GM21576 (cell line): ENCODE data around the gene SPATC1L.

Source experiments
- ATAC-seq: cut with Tn5 transposase; IDR thresholded peaks from one replicate; pipeline ENCODE4 v1.9.1; 2021; ENCODE audit warnings: mild to moderate bottlenecking, moderate library complexity; ENCODE audit not compliant: unreplicated experiment

SPATC1L gene

DNA sequence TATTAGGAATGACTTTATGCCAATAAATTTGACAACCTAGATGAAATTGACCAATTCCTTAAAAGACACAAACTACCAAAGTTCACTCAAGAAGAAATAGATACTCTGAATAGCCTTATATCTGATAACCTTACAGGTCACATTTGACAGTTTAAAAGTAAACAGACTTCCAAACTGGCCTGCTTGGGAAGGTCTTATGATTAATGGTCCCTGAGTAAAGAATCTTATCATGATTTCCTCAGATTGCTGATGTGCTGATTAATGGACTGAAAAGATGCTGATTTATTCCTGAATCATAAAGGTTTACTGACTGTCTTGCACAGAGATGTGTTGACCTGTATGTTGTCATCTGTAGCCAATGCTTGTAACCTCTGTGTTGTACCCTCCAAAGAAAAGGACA lies 19.2 kb downstream of the SPATC1L start:
- no peak for ATAC-seq

GRCh38 chr21:46163380-46163779 lies 20.9 kb downstream of the SPATC1L start:
- no peak for ATAC-seq

DNA sequence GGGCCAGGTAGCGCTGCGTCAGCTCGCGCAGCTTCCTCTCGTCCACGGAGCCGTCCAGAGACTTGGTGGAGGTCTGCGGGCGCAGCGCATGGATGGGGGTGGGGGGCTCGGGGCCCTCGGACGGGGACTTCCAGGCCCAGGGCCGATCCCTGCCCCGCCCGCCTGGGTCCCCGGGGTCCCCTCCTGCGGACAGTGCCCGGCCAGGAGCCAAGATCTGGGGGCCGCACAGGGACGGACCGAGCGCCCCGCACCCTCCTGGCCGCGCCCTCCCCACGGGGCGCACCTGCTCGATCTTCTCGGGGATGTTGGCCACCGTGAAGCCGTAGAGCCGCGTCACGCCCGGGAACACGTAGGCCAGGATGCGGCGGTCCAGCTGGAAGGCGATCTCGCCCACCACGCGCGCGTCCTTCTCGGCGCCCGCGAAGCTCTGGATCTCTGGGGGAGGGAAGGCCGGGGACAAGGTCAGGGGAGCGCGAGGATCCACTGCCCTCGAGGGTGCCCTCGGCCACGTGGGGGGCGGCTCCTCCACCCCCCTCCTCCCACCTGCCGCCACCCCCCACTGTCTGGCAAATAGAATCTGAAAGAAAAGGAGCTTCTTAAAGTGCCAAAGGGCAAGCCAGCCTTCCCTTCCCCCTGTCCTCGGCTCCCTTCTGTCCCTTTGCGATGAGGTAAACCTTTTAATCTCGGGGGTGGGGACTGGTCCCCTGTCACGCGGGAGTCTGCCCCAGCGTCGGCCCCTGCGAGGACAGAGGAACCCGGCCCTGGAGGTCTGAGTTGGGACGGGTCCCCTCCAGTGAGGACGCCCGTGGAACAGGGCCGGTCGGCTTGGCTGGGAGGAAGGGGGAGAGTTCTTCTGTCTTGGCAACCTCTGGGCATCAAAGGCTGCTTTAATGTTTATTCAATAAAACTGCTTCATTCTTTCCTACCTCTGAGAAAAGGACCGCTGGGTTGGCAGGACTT lies 22.3 kb downstream of the SPATC1L start:
- ATAC-seq = no peak

DNA sequence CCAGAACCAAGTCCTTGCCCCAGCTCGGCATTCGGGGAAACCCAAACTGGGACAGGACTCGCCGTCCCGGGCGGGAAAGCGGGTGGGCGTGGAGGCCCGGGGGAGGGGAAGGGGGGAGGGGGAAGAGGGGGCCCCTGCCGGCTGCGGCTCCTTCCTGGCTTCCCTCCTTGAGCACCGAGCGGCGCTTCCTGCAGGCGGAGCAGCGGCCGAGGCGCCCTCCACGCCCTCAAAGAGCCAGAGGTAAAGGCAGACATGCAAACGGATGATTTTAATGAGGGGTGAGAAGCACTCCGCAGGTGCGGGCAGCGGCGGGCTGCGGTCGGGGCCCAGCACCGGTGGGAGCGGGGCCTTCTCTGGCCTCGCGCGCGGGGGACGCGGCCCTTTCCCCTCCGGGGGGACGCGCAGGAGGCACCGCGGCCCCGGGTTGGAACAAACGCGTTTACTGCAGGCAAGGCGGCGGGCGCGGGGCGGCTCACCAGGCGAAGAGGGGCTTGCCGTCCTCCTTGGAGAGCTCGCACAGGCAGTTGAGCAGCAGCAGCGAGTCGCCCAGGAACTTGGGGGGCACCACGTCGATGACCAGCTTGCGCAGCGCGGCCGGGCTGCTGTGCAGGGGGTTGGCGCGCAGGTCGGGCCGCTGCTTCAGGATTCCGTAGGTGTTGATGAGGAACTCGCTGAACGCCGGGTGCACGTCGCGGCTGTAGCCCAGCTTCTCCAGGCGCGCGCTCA lies 23.2 kb downstream of the SPATC1L start:
- no peak for ATAC-seq

- ATAC-seq = no peak
Observed at GRCh38 chr21:46160657-46160906, 23.7 kb downstream of the SPATC1L start.

DNA sequence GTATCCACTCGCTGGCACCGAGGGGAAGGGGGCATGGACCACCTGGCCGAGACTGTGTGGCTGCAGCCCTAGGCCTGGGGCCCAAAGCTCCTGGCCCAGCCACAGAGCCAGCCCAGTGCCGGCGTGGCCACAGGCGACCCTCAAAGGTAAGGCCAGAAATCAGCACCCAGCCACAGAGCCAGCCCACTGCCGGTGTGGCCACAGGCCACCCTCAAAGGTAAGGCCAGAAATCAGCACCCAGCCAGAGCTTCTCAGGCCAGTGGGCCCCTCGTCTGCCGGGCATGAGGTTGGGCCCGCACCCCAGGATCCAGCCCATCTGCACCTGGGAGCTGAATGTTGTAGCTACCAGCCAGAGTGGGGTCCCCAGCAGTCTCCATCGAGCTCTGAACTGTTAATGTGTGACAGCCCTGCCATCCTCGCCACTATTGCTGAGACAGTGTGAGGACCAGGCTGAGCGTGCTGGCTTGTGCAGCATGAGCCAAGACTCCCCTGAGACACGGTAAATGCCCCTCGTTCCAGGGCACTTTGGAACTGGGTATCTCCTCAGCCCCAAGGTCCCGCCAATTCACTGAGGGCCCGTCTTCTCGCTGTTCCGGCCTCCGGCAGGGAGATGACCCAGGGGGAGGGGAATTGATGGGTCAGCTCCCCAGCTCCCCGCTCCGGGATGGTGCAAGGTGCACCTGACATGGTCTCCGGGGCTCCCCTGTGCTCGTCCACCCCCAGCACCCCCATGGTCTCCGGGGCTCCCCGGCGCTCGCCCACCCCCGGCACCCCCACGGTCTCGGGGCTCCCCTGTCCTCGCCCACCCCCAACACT lies 24.2 kb downstream of the SPATC1L start:
- ATAC-seq = no peak

GRCh38 chr21:46159390-46159789 lies 24.9 kb downstream of the SPATC1L start:
- no peak for ATAC-seq

- no peak for ATAC-seq
Observed at GRCh38 chr21:46158666-46159300, 25.5 kb downstream of the SPATC1L start.

- ATAC-seq = no peak
Observed at GRCh38 chr21:46157987-46158451, 26.2 kb downstream of the SPATC1L start.

DNA sequence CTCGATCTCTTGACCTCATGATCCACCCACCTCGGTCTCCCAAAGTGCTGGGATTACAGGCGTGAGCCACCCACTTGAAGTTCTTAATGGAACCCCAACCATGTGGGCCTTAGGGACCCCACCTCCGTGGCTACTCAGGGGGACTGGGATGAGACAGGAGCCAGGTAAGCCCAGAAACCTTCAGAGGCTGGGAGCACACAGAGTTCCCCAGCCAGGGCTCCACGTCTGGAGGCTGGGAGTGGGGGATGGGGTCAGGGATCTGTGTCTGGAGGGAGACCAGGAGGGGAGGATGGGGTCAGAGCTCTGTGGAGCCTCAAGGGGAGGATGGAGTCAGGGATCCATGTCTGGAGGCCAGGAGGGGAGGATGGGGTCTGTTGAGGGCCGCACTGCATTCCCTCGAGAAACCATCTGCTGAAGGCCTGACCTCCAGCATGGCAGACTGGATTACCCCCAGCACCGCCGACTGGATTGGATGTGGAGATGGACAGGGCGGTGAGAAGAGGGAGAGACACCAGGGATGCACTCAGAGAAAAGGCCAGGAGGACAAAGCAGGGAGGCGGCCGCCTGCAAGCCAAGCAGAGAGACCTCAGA lies 26.8 kb downstream of the SPATC1L start:
- no peak for ATAC-seq

GRCh38 chr21:46156678-46157077 lies 27.6 kb downstream of the SPATC1L start:
- ATAC-seq = no peak

DNA sequence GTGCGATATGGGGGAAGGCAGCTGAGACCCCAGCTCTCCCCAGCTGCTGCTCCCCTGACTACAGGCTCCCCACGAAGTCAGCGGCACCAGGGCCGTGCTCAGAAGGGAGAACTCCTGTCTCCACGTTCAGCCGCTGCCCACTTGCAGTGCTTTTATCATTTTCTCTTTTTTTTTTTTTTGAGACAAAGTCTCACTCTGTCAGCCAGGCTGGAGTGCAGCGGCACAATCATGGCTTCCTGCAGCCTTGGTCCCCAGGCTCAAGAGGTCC lies 27.9 kb downstream of the SPATC1L start:
- no peak for ATAC-seq

DNA sequence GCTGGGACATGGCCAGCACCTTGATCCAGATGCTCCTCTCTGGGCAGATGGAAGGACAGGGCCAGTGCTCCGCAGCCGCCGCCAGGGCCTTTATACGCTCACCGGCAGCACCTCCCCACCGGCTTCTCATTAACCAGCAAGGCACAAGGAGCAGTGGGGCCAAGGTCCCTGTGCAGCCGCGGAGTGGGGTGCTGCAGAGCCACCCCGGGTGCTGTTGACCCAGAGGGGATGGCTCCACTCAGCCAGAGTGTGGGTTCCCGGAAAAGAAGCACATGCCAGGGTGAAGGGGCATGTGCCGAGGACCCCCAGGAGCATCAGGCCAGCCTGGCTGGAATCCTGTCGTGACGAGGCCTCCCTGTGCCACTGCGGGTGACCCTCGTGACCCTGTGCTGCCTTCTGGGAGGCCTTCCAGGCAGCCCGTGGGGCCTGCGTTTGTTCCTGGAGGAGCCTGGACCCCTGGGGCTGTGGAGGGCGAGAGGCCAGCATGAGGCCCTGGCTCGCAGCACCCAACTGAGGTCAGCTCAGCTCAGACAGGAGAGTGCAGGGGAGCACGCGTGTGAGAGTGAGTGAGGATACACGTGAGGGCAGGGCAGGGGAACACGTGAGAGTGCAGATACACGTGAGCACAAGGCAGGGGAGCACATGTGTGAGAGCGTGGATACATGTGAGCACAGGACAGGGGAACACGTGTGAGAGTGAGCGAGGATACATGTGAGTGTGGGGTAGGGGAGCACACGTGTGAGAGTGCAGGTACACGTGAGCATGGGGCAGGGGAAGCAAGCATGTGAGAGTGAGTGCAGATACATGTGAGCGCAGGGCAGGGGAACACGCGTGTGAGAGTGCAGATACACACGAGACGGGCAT lies 28.5 kb downstream of the SPATC1L start, which contains the start of gene FTCD:
TSS of gene FTCD (minus strand) at position 66 of the 864 bp plus-strand sequence. CDS start at position 10, 56 bp downstream.
- ATAC-seq = no peak

- ATAC-seq = no peak
Observed at GRCh38 chr21:46154955-46155513, 29.2 kb downstream of the SPATC1L start.

DNA sequence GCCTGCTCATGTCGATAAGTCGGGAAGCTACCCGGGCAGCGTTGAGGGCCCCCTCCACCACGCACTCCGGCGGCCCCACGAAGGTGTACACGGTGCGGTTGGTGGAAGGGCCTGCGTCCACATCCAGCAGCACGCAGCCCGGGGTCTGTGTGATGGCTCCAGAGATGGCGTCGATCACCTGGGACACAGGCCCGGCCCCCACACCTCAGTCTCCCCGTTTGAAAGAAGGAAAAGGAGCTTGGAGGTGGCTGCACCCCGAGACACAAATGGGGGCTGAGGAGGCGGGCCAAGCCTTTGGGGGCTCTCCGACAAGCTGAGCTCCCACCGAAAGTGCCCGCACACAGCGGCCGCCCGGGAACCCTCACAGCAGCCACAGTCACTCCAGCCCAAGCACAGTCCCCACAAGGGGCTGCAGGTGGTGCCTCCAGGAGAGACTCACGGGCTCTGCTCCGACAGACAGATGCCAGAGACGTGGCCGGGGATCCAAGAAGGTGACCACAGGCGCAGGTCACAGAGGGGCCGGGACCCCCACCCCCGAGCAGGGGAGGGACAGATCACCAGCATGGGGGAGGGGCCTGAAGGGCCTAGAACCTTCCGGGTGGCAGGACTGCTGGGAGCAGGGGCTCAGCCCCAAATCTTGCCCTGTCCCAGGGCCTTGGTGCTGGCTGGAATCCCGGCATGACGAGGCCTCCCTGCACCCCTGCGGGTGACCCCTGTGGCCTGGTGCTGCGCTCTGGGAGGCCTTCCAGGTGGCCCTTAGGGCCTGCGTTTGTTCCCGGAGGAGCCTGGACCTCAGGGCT lies 29.9 kb downstream of the SPATC1L start:
- ATAC-seq = no peak

- no peak for ATAC-seq
Observed at GRCh38 chr21:46153247-46154154, 30.8 kb downstream of the SPATC1L start.

GRCh38 chr21:46152927-46153246 lies 31.4 kb downstream of the SPATC1L start:
- no peak for ATAC-seq
